ENCODE results near the gene LRRC49.
"Not testable (repeated sequence)": the region's sequence is repeated elsewhere in the genome, so short reads cannot be mapped to it uniquely, and the experiment has no call there.

LRRC49 gene

GRCh38 chr15:70866982-70867641, 25.5 kb upstream of the LRRC49 start:
- in situ Hi-C loops (cut with MboI; ENCODE audit: low pct_unique_long_range_greater_than_20kb, low sequenced_read_pairs), result no loop called here
- no peak for DNase-seq

- in situ Hi-C loops (cut with MboI; ENCODE audit: low pct_unique_long_range_greater_than_20kb, low sequenced_read_pairs), result no loop called here
- DNase-seq, result no peak
Measured at GRCh38 chr15:70867911-70868467, 24.6 kb upstream of the LRRC49 start.

- DNase-seq, result no peak
- in situ Hi-C loops (cut with MboI; ENCODE audit: low pct_unique_long_range_greater_than_20kb, low sequenced_read_pairs), result no loop called here
Measured at GRCh38 chr15:70869346-70869745, 23.3 kb upstream of the LRRC49 start.

- in situ Hi-C loops (cut with MboI; ENCODE audit: low pct_unique_long_range_greater_than_20kb, low sequenced_read_pairs), result no loop called here
- DNase-seq, result no peak
Measured at GRCh38 chr15:70870051-70870450, 22.6 kb upstream of the LRRC49 start.

- in situ Hi-C loops (cut with MboI; ENCODE audit: low pct_unique_long_range_greater_than_20kb, low sequenced_read_pairs); DNase-seq: not testable (repeated sequence)
Measured at GRCh38 chr15:70871490-70871889, 21.1 kb upstream of the LRRC49 start.

GRCh38 chr15:70873232-70874054, 19.2 kb upstream of the LRRC49 start:
- DNase-seq, result no peak
- in situ Hi-C loops (cut with MboI; ENCODE audit: low pct_unique_long_range_greater_than_20kb, low sequenced_read_pairs), result no loop called here

GRCh38 chr15:70875001-70875782, 17.4 kb upstream of the LRRC49 start:
- in situ Hi-C loops (cut with MboI; ENCODE audit: low pct_unique_long_range_greater_than_20kb, low sequenced_read_pairs), result no loop called here
- DNase-seq, result no peak

GRCh38 chr15:70876011-70876410, 16.6 kb upstream of the LRRC49 start:
- in situ Hi-C loops (cut with MboI; ENCODE audit: low pct_unique_long_range_greater_than_20kb, low sequenced_read_pairs), result no loop called here

GRCh38 chr15:70876683-70877082, 15.9 kb upstream of the LRRC49 start:
- in situ Hi-C loops (cut with MboI; ENCODE audit: low pct_unique_long_range_greater_than_20kb, low sequenced_read_pairs), result no loop called here
- no peak for DNase-seq

More at GRCh38 chr15:70876011-70876410, 16.6 kb upstream of the LRRC49 start:
- DNase-seq, result no peak

GRCh38 chr15:70879401-70879800, 13.2 kb upstream of the LRRC49 start:
- DNase-seq, result no peak
- in situ Hi-C loops (cut with MboI; ENCODE audit: low pct_unique_long_range_greater_than_20kb, low sequenced_read_pairs), result no loop called here

GRCh38 chr15:70880781-70881180, 11.8 kb upstream of the LRRC49 start:
- DNase-seq, result no peak
- in situ Hi-C loops (cut with MboI; ENCODE audit: low pct_unique_long_range_greater_than_20kb, low sequenced_read_pairs), result no loop called here

- in situ Hi-C loops (cut with MboI; ENCODE audit: low pct_unique_long_range_greater_than_20kb, low sequenced_read_pairs), result no loop called here
- DNase-seq, result peak; percentile 11
Measured at GRCh38 chr15:70882361-70882760, 10.3 kb upstream of the LRRC49 start.

GRCh38 chr15:70892912-70893560, 410 bp downstream of the LRRC49 start:
- no peak for DNase-seq

GRCh38 chr15:70902107-70902506, 9.5 kb downstream of the LRRC49 start:
- in situ Hi-C loops (cut with MboI; ENCODE audit: low pct_unique_long_range_greater_than_20kb, low sequenced_read_pairs), result no loop called here
- DNase-seq, result no peak

More at GRCh38 chr15:70892912-70893560, 410 bp downstream of the LRRC49 start:
- in situ Hi-C loops (cut with MboI; ENCODE audit: low pct_unique_long_range_greater_than_20kb, low sequenced_read_pairs), result no loop called here

- no peak for DNase-seq
- in situ Hi-C loops (cut with MboI; ENCODE audit: low pct_unique_long_range_greater_than_20kb, low sequenced_read_pairs), result no loop called here
Measured at GRCh38 chr15:70906842-70907241, 14.2 kb downstream of the LRRC49 start.

GRCh38 chr15:70907784-70908471, 15.3 kb downstream of the LRRC49 start:
- in situ Hi-C loops (cut with MboI; ENCODE audit: low pct_unique_long_range_greater_than_20kb, low sequenced_read_pairs), result no loop called here
- DNase-seq, result no peak

- in situ Hi-C loops (cut with MboI; ENCODE audit: low pct_unique_long_range_greater_than_20kb, low sequenced_read_pairs), result no loop called here
- no peak for DNase-seq
Measured at GRCh38 chr15:70910958-70911357, 18.3 kb downstream of the LRRC49 start.

GRCh38 chr15:70912187-70912586, 19.6 kb downstream of the LRRC49 start:
- no peak for DNase-seq
- in situ Hi-C loops (cut with MboI; ENCODE audit: low pct_unique_long_range_greater_than_20kb, low sequenced_read_pairs), result no loop called here

GRCh38 chr15:70916531-70916930, 23.9 kb downstream of the LRRC49 start:
- no peak for DNase-seq
- in situ Hi-C loops (cut with MboI; ENCODE audit: low pct_unique_long_range_greater_than_20kb, low sequenced_read_pairs), result no loop called here
